ENCODE results near the gene IL1A. TPM values are rescaled to one million over a fixed set of nuclear protein-coding genes. Genes with fewer than 3 reads are reported as not detected.

IL1A gene
- total and polyA plus RNA-seq, 10 of the 15 experiments (the other 5 are each of a cell fraction or from before 2014, with no cell fraction given): 0.10 to 8.7 (median 6.9) TPM

- intact Hi-C loops (cut with micrococcal nuclease; ENCODE audit: unreplicated experiment): no loop called here
- no peak overlapping the region for H3K4me2 ChIP-seq (ENCODE audit: control insufficient read depth, insufficient read depth)
- DNase-seq (ENCODE audit: low read depth, low spot score) (no peak), FAIRE-seq (no peak), ATAC-seq (no peak)
- H3K4me1 ChIP-seq (ENCODE audit: control insufficient read depth, insufficient read depth, low read length): peaks cover 25% of the 10 kb centered on the region
- no peaks in the 10 kb centered on the region; the same call in 2 of the 3 replicates for H3K9me3 ChIP-seq (replicated peaks; ENCODE audit: control insufficient read depth, insufficient read depth, low read length)
- H3K27ac ChIP-seq (ENCODE audit: control insufficient read depth, insufficient read depth): no peak overlapping the region
- no peak overlapping the region for H2AFZ ChIP-seq (ENCODE audit: control insufficient read depth, low read depth, low read length)
- BruUV-seq (replicated peaks): no TSS peak
- no peaks in the 10 kb centered on the region for H3K36me3 ChIP-seq (ENCODE audit: control insufficient read depth in 2 of 2, insufficient read depth in 2 of 2, low read length in 1 of 2)
- in situ Hi-C loops (cut with MboI): no loop called here
- ChIA-PET RAD21 (ENCODE audit: unreplicated experiment) (interaction anchor here (1.0 to 3.1 kb wide), 5 partner anchors 24 to 109 kb away, joined by 3 to 10 read pairs (median 4); no protein-coding TSS in a partner anchor), CTCF (interaction anchor here (1.1 to 3.8 kb wide), 4 partner anchors 8 to 109 kb away, joined by 4 to 13 read pairs (median 6); no protein-coding TSS in a partner anchor), POLR2A (interaction anchor here (0.5 to 1.5 kb wide), 5 partner anchors 10 to 85 kb away, joined by 3 to 4 read pairs (median 4); no protein-coding TSS in a partner anchor), SMC1A (ENCODE audit: uncharacterized antibody, unreplicated experiment) (interaction anchor here (1.0 to 6.5 kb wide), 11 partner anchors 11 to 233 kb away, joined by 3 to 33 read pairs (median 5); no protein-coding TSS in a partner anchor)
- no peaks in the 10 kb centered on the region for H3K27me3 ChIP-seq (replicated peaks in 1 of 2; ENCODE audit: control insufficient read depth in 2 of 2, insufficient read depth in 2 of 2, low read length in 1 of 2)
- TF ChIP-seq ASH2L (IDR thresholded peaks at IDR 0.05; ENCODE audit: borderline replicate concordance, low read depth) (no peak), SMARCA5 (IDR thresholded peaks at IDR 0.05) (no peak), ZSCAN29 (IDR thresholded peaks at IDR 0.05) (no peak), NRF1 (conservative IDR thresholded peaks at IDR 0.05; ENCODE audit: low read depth, low read length) (no peak), RBBP5 (conservative IDR thresholded peaks at IDR 0.05) (no peak), REST (IDR thresholded peaks at IDR 0.05; ENCODE audit: low read depth, low read length) (no peak)
- no peaks in the 10 kb centered on the region for H4K20me1 ChIP-seq (ENCODE audit: control insufficient read depth, insufficient read depth)
- no peak overlapping the region for H3K4me3 ChIP-seq
- H3K79me2 ChIP-seq (ENCODE audit: control insufficient read depth, insufficient read depth, low read length): no peaks in the 10 kb centered on the region
- 71% methylated on average over 14 of the region's 14 CpGs for WGBS (ENCODE audit: insufficient coverage, insufficient replicate concordance, low lambda C conversion rate, missing lambda C conversion rate)
- no peak overlapping the region for H3K9ac ChIP-seq (ENCODE audit: control insufficient read depth, insufficient read depth, low read length)
These were observed 48.7 kb upstream of the IL1A start for GRCh38 chr2:112832841-112833638.

Data from GM12878 (cell line).